C1 segment of cervical spinal cord (tissue), 14 donors: ENCODE measurements around the gene SALL3.

ENCODE experiments used
- DNase-seq, 14 donors: peaks; one replicate each; lab custom pipeline; 2025; lab: John Stamatoyannopoulos, UW

SALL3 gene

GRCh38 chr18:79005653-79006052 lies 26.0 kb downstream of the SALL3 start:
- DNase-seq = no peak

GRCh38 chr18:79006106-79006795 lies 26.6 kb downstream of the SALL3 start:
- DNase-seq = no peak

DNA sequence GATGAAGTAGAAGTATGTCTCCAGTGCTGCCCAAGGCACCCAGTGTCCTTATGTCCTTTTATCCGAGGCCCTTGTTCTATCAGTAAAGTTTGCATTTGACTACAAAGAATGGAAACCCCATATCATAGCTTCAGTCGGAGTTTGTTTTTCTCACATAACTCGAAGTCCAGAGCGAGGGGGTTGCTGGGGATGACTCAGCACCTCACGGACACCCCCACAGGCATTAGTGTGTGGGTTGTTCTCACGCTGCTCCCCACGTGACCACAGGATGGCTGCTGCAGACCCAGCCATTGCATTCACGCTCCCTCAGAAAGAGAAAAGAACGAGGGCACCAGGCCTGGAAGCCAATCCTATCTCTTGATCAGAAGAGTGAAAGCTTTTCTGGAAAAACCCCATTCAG lies 27.8 kb downstream of the SALL3 start:
- no peak for DNase-seq

- no peak for DNase-seq
These were observed 28.8 kb downstream of the SALL3 start for GRCh38 chr18:79008356-79008940.

GRCh38 chr18:79010802-79011201 lies 31.2 kb downstream of the SALL3 start:
- DNase-seq = no peak

- DNase-seq = no peak
These were observed 31.8 kb downstream of the SALL3 start for GRCh38 chr18:79011300-79011870.

DNA sequence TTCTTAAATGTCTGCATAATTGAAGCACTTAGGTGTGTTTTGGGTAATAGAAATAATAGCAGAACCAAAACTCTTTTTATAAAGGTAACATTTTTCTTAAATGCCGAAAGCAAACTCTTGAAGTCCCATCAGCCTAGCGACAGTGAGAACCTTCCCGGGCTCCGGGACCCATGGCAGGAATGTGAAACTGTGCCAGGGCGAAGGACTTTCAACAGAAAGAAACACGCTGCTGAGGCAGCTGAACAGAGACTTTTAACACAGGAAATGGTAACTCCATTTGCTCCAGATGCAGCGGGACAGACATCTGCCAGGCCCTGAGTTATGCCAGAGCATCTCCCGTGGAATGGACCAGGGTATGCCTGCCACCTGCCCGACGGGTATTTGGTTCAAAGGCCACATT lies 34.3 kb downstream of the SALL3 start:
- DNase-seq = no peak

DNA sequence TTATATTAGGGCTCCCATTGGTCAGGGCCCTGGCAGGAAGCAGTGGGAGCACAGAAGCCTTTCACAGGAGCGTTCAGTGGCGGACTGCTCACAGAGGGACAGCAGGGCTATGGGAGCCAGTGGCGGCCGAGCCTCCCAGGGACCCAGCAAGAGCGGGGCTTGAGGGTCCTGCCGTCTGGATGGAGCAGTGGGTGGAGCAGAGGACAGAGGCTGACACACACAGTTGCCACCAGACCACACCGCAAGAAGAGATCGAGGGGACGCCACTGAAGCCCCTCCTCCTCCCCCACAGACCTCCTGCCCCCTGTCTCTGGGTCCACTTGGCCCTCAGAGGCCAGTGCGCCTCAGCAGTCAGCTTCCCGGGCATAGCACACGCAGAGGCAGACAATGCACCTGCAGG lies 39.3 kb downstream of the SALL3 start:
- DNase-seq = no peak

- DNase-seq = no peak
These were observed 40.3 kb downstream of the SALL3 start for GRCh38 chr18:79019881-79020280.

- no peak for DNase-seq
These were observed 43.0 kb downstream of the SALL3 start for GRCh38 chr18:79022603-79023002.

- no peak for DNase-seq
These were observed 46.9 kb downstream of the SALL3 start for GRCh38 chr18:79026491-79026890.

- DNase-seq = no peak
These were observed 51.1 kb downstream of the SALL3 start for GRCh38 chr18:79030680-79031079.

DNA sequence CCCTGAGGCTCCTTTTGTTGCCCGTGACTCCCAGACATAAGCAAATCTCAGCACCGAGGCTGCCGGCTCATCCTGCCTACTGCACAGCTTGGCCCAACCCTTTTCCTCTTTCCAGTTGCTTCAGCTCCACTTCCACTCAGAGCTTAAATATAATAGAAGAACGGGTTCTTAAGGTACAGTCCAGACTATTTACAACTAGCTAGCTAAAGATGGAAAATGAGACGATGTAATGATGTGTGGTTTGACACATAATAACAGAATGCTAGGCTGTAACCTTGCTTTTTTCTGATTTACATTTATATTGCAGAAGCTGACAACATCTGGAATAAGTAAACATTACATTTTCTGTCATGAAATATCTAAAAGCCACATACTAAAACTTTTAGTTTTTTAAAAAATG lies 62.7 kb downstream of the SALL3 start:
- DNase-seq = no peak

- no peak for DNase-seq
These were observed 63.7 kb downstream of the SALL3 start for GRCh38 chr18:79043288-79043687.

DNA sequence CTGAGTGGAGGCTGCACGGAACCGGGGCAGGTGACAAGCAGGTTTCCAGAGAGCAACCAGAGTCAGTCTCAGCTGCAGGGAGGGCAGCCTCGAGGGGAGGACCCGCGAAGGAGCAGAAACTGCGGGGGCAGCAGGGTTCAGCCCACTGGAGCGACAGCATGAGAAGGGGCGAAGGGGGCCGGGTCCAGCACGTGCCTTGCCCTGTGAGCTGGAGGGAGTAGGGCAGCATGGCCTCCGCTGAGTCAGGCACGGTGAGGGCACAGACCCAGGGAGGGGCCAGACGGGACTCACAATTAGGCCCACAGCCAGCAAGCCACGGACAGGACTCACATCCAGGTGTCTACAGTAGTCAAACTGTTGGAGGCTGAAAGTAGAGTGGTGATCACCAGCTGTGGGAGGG lies 66.9 kb downstream of the SALL3 start:
- DNase-seq = no peak

DNA sequence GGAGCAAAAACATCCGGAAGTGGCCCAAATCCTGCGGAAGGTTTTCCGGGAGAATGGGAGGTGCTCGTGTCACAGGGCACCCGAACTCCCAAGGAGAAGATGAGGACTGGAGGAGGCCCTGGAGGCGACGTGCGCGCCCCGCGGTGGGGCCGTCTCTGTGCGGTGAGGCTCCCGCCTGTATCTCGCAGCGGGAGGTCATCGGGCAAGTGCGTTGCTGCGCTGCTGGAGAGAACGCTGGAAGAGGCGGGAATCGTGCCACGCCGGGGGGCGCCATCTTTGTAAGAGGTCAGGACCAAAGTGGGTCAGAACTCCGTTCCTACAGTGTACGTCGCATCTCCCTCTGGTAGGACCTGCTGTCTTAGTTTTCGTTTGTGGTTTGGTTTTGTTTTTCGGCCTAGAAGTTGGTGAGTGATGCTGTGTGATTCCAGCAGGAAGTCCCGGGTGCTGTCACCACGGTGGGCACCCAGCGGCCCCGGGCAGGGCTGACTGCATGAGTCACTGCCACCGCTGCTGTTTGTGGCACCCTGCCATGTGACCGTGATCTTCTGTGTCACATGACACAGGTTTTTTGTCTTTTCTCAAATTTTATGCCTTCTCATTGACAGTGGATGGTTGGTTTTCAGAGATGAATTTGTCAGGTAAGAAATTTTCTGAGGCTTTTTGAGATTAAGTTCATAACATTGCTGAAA lies 68.1 kb downstream of the SALL3 start:
- no peak for DNase-seq

GRCh38 chr18:79048245-79048632 lies 68.6 kb downstream of the SALL3 start:
- no peak for DNase-seq

GRCh38 chr18:79049506-79049905 lies 69.9 kb downstream of the SALL3 start:
- no peak for DNase-seq
